Measurements from ENCODE around the gene KRT24. TPM values are rescaled to one million over a fixed set of nuclear protein-coding genes. Genes with fewer than 3 reads are reported as not detected.

The KRT24 gene
- polyA plus RNA-seq, 6 donors from 2014 or later = not detected

Other genes starting within 250 kb of the KRT24 start
- not detected for gene TNS4, start 202.1 kb downstream of the KRT24 start, polyA plus RNA-seq (ENCODE audit: low read depth in 6 of 6)
- 100 to 1,000 TPM; 442 to 802 (median 622) TPM for gene CCR7, start 138.3 kb downstream of the KRT24 start, polyA plus RNA-seq (ENCODE audit: low read depth in 6 of 6)
- gene SMARCE1, start 55.9 kb downstream of the KRT24 start, polyA plus RNA-seq (ENCODE audit: low read depth in 6 of 6) = 100 to 1,000 TPM; 211 to 267 (median 255) TPM
- gene KRT222, start 38.6 kb downstream of the KRT24 start, polyA plus RNA-seq (ENCODE audit: low read depth in 6 of 6) = not detected
- gene KRT25, start 51.6 kb upstream of the KRT24 start, polyA plus RNA-seq (ENCODE audit: low read depth in 6 of 6) = not detected
- gene KRT26, start 68.4 kb upstream of the KRT24 start, polyA plus RNA-seq (ENCODE audit: low read depth in 6 of 6) = not detected
- gene KRT27, start 78.8 kb upstream of the KRT24 start, polyA plus RNA-seq (ENCODE audit: low read depth in 6 of 6) = under 1 TPM in 1 of 6 donors, not detected in 5; 0.53 TPM
- not detected for gene KRT28, start 96.2 kb upstream of the KRT24 start, polyA plus RNA-seq (ENCODE audit: low read depth in 6 of 6)
- 100 to 1,000 TPM; 194 to 275 (median 232) TPM for gene KRT10, start 118.9 kb upstream of the KRT24 start, polyA plus RNA-seq (ENCODE audit: low read depth in 6 of 6)
- gene KRT12, start 163.5 kb upstream of the KRT24 start, polyA plus RNA-seq (ENCODE audit: low read depth in 6 of 6) = not detected
- not detected for gene KRT20, start 181.5 kb upstream of the KRT24 start, polyA plus RNA-seq (ENCODE audit: low read depth in 6 of 6)
- under 1 TPM in 1 of 6 donors, not detected in 5; 0.19 TPM for gene KRT23, start 233.9 kb upstream of the KRT24 start, polyA plus RNA-seq (ENCODE audit: low read depth in 6 of 6)

All from naive B cell (primary cell).